ENCODE measurements around the gene ADORA1.

ADORA1 gene

DNA sequence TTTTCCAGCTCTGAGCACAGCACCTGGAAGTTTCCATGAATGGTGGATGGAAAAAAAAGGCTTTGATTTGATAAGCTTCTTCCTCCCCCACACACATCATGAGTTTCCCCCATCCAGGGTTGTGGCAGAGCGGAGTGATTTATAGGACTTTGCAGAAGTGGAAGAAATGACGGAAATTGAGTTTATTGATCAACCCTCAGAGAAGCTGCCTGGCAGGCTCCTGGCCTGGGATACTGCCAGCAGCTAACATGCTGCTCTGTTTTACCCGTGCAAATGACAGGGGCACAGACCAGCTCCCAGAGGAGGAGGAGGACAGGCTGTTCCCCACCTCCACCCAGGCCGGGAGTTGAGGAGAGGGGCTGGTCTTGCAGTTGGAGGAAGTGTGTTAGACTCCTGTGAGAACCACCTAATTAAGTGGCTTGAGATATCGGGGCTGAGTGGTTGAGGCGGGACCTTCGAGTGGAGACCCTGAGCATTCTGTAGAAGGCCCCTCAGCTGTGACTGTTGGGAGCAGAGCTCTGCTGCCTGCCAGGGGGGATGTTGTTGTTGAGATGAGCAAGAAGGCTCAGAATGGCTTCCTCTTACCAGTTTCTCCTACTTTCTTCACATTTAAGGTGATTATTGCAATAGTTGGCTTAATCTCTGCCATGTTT is 21.8 kb downstream of the ADORA1 start:
- H3K4me2 ChIP-seq (ENCODE audit: low read length) = no peak overlapping the region
- no peaks in the 10 kb centered on the region for H3K4me1 ChIP-seq (ENCODE audit: insufficient read depth, low read length, severe bottlenecking)
- peaks cover 4% of the 10 kb centered on the region; the same call in 1 of the 2 replicates for H3K27me3 ChIP-seq (ENCODE audit: insufficient read depth, low read length)
- H3K4me3 ChIP-seq (ENCODE audit: low read depth, low read length, poor library complexity, severe bottlenecking) = no peak overlapping the region
- H2AFZ ChIP-seq (ENCODE audit: low read length) = no peak overlapping the region
- no peak overlapping the region for H3K27ac ChIP-seq (ENCODE audit: low read depth, low read length, poor library complexity, severe bottlenecking)
- H3K9me2 ChIP-seq (ENCODE audit: low read depth, low read length) = no peaks in the 10 kb centered on the region
- H3F3A ChIP-seq (ENCODE audit: insufficient read depth, low read length) = no peaks in the 10 kb centered on the region
- no peak overlapping the region for H3K9ac ChIP-seq (ENCODE audit: low read length)
- TF ChIP-seq EZH2 (IDR thresholded peaks at IDR 0.05; ENCODE audit: borderline replicate concordance, low read length) = no peak
- TF ChIP-seq, protein P1, sequence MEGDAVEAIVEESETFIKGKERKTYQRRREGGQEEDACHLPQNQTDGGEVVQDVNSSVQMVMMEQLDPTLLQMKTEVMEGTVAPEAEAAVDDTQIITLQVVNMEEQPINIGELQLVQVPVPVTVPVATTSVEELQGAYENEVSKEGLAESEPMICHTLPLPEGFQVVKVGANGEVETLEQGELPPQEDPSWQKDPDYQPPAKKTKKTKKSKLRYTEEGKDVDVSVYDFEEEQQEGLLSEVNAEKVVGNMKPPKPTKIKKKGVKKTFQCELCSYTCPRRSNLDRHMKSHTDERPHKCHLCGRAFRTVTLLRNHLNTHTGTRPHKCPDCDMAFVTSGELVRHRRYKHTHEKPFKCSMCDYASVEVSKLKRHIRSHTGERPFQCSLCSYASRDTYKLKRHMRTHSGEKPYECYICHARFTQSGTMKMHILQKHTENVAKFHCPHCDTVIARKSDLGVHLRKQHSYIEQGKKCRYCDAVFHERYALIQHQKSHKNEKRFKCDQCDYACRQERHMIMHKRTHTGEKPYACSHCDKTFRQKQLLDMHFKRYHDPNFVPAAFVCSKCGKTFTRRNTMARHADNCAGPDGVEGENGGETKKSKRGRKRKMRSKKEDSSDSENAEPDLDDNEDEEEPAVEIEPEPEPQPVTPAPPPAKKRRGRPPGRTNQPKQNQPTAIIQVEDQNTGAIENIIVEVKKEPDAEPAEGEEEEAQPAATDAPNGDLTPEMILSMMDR (IDR thresholded peaks at IDR 0.05; ENCODE audit: low read length) = no peak
- no peaks in the 10 kb centered on the region for H3K36me3 ChIP-seq (ENCODE audit: insufficient read depth, low read length)
- H3K9me3 ChIP-seq (ENCODE audit: low read length) = no peaks in the 10 kb centered on the region
- no peaks in the 10 kb centered on the region for H3K79me2 ChIP-seq (ENCODE audit: insufficient read depth, low read length)
- no peaks in the 10 kb centered on the region for H4K20me1 ChIP-seq (ENCODE audit: insufficient read depth, low read length)

GRCh38 chr1:203150511-203151297 is 23.2 kb downstream of the ADORA1 start:
- Histone ChIP-seq H3K4me3 (ENCODE audit: low read depth, low read length, poor library complexity, severe bottlenecking) (no peak overlapping the region), H3K9ac (ENCODE audit: low read length) (no peak overlapping the region), H3K36me3 (ENCODE audit: insufficient read depth, low read length) (no peaks in the 10 kb centered on the region), H3K27me3 (ENCODE audit: insufficient read depth, low read length) (peaks cover 4% of the 10 kb centered on the region; the same call in 1 of the 2 replicates), H3K27ac (ENCODE audit: low read depth, low read length, poor library complexity, severe bottlenecking) (no peak overlapping the region), H3K4me1 (ENCODE audit: insufficient read depth, low read length, severe bottlenecking) (no peaks in the 10 kb centered on the region), H2AFZ (ENCODE audit: low read length) (no peak overlapping the region), H3K9me3 (ENCODE audit: low read length) (no peaks in the 10 kb centered on the region), H3F3A (ENCODE audit: insufficient read depth, low read length) (no peaks in the 10 kb centered on the region), H3K79me2 (ENCODE audit: insufficient read depth, low read length) (no peaks in the 10 kb centered on the region), H3K4me2 (ENCODE audit: low read length) (no peak overlapping the region), H4K20me1 (ENCODE audit: insufficient read depth, low read length) (no peaks in the 10 kb centered on the region), H3K9me2 (ENCODE audit: low read depth, low read length) (no peaks in the 10 kb centered on the region)
- TF ChIP-seq, protein P1 (IDR thresholded peaks at IDR 0.05; ENCODE audit: low read length) = no peak
- TF ChIP-seq EZH2 (IDR thresholded peaks at IDR 0.05; ENCODE audit: borderline replicate concordance, low read length) = no peak

DNA sequence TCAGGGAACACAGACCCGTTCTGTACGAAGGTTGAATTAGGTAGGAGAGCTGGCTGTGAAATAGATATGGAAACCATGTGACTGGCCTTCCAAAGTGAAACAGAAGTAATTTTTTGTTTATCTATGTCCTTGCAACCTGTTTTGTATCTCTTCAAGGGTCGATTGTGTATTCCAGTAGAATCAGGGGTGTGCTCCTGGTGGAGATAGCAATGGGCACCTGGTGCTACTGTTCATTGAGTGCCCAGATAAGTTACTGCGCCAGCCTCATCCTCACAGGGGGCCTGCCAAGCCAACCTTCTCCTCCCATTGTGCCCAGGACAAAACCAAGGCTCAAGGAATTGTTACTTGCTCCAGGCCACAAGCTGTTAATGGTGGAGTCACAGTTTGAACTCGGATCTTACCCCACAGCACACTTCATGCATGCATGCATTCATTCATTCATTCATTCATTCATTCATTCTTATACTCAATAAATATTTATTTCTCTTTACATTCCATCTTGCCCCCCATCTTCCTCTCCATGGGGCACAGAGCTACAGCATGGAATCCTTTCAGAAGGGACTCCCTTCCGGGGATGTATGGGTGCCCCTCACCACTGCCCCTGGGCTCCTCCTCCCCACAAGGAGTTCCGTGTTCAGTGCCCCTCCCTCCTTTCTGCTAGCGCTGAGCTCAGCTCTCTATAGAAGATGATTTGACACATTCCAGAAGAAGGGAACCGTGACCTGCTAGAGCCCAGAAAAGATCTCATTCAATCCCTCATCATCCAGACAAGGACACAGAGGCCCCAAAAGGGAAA is 24.0 kb downstream of the ADORA1 start:
- no peaks in the 10 kb centered on the region for H3K4me1 ChIP-seq (ENCODE audit: insufficient read depth, low read length, severe bottlenecking)
- TF ChIP-seq, protein P1 (IDR thresholded peaks at IDR 0.05; ENCODE audit: low read length) = no peak
- TF ChIP-seq EZH2 (IDR thresholded peaks at IDR 0.05; ENCODE audit: borderline replicate concordance, low read length) = no peak
- H3F3A ChIP-seq (ENCODE audit: insufficient read depth, low read length) = no peaks in the 10 kb centered on the region
- no peak overlapping the region for H3K9ac ChIP-seq (ENCODE audit: low read length)
- peaks cover 4% of the 10 kb centered on the region; the same call in 1 of the 2 replicates for H3K27me3 ChIP-seq (ENCODE audit: insufficient read depth, low read length)
- H3K9me3 ChIP-seq (ENCODE audit: low read length) = no peaks in the 10 kb centered on the region
- H2AFZ ChIP-seq (ENCODE audit: low read length) = no peak overlapping the region
- no peaks in the 10 kb centered on the region for H3K9me2 ChIP-seq (ENCODE audit: low read depth, low read length)
- H3K79me2 ChIP-seq (ENCODE audit: insufficient read depth, low read length) = no peaks in the 10 kb centered on the region
- no peak overlapping the region for H3K4me3 ChIP-seq (ENCODE audit: low read depth, low read length, poor library complexity, severe bottlenecking)
- H3K36me3 ChIP-seq (ENCODE audit: insufficient read depth, low read length) = no peaks in the 10 kb centered on the region
- no peaks in the 10 kb centered on the region for H4K20me1 ChIP-seq (ENCODE audit: insufficient read depth, low read length)
- no peak overlapping the region for H3K27ac ChIP-seq (ENCODE audit: low read depth, low read length, poor library complexity, severe bottlenecking)
- no peak overlapping the region for H3K4me2 ChIP-seq (ENCODE audit: low read length)

Measured in OCI-LY1 (cell line).